GM19193 (cell line): Measurements from ENCODE around the gene TIMP2.

ENCODE experiments used
- POLR2A ChIP-seq: IDR thresholded peaks from 4 replicates; pipeline ENCODE4 v1.6.1; 2011; ENCODE audit not compliant: insufficient read depth, insufficient read length; ENCODE audit errors: extremely low read depth

Gene TIMP2

GRCh38 chr17:78818152-78818846 lies 106.9 kb downstream of the TIMP2 start:
- TF ChIP-seq POLR2A = no peak

- TF ChIP-seq POLR2A = no peak
Observed at GRCh38 chr17:78817123-78817522, 108.1 kb downstream of the TIMP2 start.

- TF ChIP-seq POLR2A = no peak
Observed at GRCh38 chr17:78815696-78816095, 109.5 kb downstream of the TIMP2 start.

GRCh38 chr17:78812855-78813254 lies 112.3 kb downstream of the TIMP2 start:
- no peak for TF ChIP-seq POLR2A

GRCh38 chr17:78808163-78808562 lies 117.0 kb downstream of the TIMP2 start:
- no peak for TF ChIP-seq POLR2A

- TF ChIP-seq POLR2A = no peak
Observed at GRCh38 chr17:78806451-78806850, 118.7 kb downstream of the TIMP2 start.

GRCh38 chr17:78805301-78805700 lies 119.9 kb downstream of the TIMP2 start:
- no peak for TF ChIP-seq POLR2A

GRCh38 chr17:78804777-78805176 lies 120.4 kb downstream of the TIMP2 start:
- no peak for TF ChIP-seq POLR2A

- TF ChIP-seq POLR2A = no peak
Observed at GRCh38 chr17:78803186-78803845, 121.9 kb downstream of the TIMP2 start.
